Neural progenitor cell (in vitro differentiated cells): ENCODE measurements around the gene SHLD2. TPM values are rescaled to one million over a fixed set of nuclear protein-coding genes. Genes with fewer than 3 reads are reported as not detected.
"Not testable (repeated sequence)": the region's sequence is repeated elsewhere in the genome, so short reads cannot be mapped to it uniquely, and the experiment has no call there.

ENCODE experiments used
- DNase-seq: peaks from one replicate; pipeline ENCODE4 v3.0.0-alpha.2; 2016; ENCODE audit warnings: low spot score
- H2AFZ ChIP-seq: fragments of 200-600 bp; sonication (generic); replicated peaks from 2 replicates; pipeline ENCODE4 v1.6.1; 2016; ENCODE audit warnings: antibody characterized with exemption
- H3F3A ChIP-seq: fragments of 200-600 bp; sonication (generic); 2 replicates; pipeline ENCODE4 v1.6.1; 2016; ENCODE audit warnings: antibody characterized with exemption, low read depth
- H3K27ac ChIP-seq: fragments of 200-600 bp; sonication (generic); 2 replicates; pipeline ENCODE4 v1.5.1; 2016; ENCODE audit warnings: mild to moderate bottlenecking
- H3K27me3 ChIP-seq: fragments of 200-600 bp; sonication (generic); 2 replicates; pipeline ENCODE4 v1.6.1; 2016; ENCODE audit warnings: mild to moderate bottlenecking, moderate library complexity
- H3K36me3 ChIP-seq: fragments of 200-600 bp; sonication (generic); 2 replicates; pipeline ENCODE4 v1.5.1; 2016
- H3K4me1 ChIP-seq: fragments of 200-600 bp; sonication (generic); 2 replicates; pipeline ENCODE4 v1.6.1; 2016; ENCODE audit warnings: mixed run types
- H3K4me2 ChIP-seq: fragments of 200-600 bp; sonication (generic); 2 replicates; pipeline ENCODE4 v1.6.1; 2016
- H3K4me3 ChIP-seq: fragments of 200-600 bp; sonication (generic); 2 replicates; pipeline ENCODE4 v1.5.1; 2016
- H3K79me2 ChIP-seq: fragments of 200-600 bp; sonication (generic); 2 replicates; pipeline ENCODE4 v1.6.1; 2016; ENCODE audit warnings: low read depth
- H3K9ac ChIP-seq: fragments of 200-600 bp; sonication (generic); 2 replicates; pipeline ENCODE4 v1.6.1; 2016
- H3K9me3 ChIP-seq: fragments of 200-600 bp; sonication (generic); 2 replicates; pipeline ENCODE4 v1.5.1; 2016; ENCODE audit warnings: low read depth
- H4K20me1 ChIP-seq: fragments of 200-600 bp; sonication (generic); 2 replicates; pipeline ENCODE4 v1.6.1; 2016; ENCODE audit warnings: low read depth
- H3K27ac Mint-ChIP-seq: 3 replicates; pipeline ENCODE4 v1.8.0; 2021; ENCODE audit warnings: mixed read lengths
- H3K27me3 Mint-ChIP-seq: 2 replicates; pipeline ENCODE4 v1.8.0; 2022; ENCODE audit warnings: low read depth, mild to moderate bottlenecking, inconsistent platforms, moderate library complexity, mixed read lengths; ENCODE audit not compliant: insufficient read depth
- H3K36me3 Mint-ChIP-seq: 3 replicates; pipeline ENCODE4 v1.8.0; 2021; ENCODE audit warnings: mixed read lengths
- H3K4me1 Mint-ChIP-seq: 3 replicates; pipeline ENCODE4 v1.8.0; 2021; ENCODE audit warnings: mixed read lengths
- H3K4me3 Mint-ChIP-seq: 3 replicates; pipeline ENCODE4 v1.8.0; 2021; ENCODE audit warnings: mild to moderate bottlenecking, moderate library complexity, mixed read lengths
- H3K9me3 Mint-ChIP-seq: 3 replicates; pipeline ENCODE4 v1.8.0; 2020; ENCODE audit warnings: mixed read lengths
- CTCF ChIP-seq: fragments of 200-600 bp; sonication (generic); IDR thresholded peaks from 2 replicates; pipeline ENCODE4 v1.5.1; 2017; ENCODE audit warnings: antibody characterized with exemption, mild to moderate bottlenecking
- EZH2 ChIP-seq: fragments of 200-600 bp; sonication (generic); IDR thresholded peaks from 2 replicates; pipeline ENCODE4 v1.6.1; 2017; ENCODE audit warnings: antibody characterized with exemption, mild to moderate bottlenecking, moderate library complexity
- EZH2phosphoT487 ChIP-seq: fragments of 200-600 bp; sonication (generic); IDR thresholded peaks from 2 replicates; pipeline ENCODE4 v1.6.1; 2017; ENCODE audit warnings: antibody characterized with exemption
- total RNA-seq: library from RNA; depleted of rRNA; stranded (reverse); fragments of >200 nt; gene quantifications from 2 replicates; pipeline ENCODE4 v1.2.3, GENCODE V29; 2015; ENCODE audit warnings: low replicate concordance

Gene SHLD2
- total RNA-seq, 1 donor from 2014 or later: 40.8 TPM

DNA sequence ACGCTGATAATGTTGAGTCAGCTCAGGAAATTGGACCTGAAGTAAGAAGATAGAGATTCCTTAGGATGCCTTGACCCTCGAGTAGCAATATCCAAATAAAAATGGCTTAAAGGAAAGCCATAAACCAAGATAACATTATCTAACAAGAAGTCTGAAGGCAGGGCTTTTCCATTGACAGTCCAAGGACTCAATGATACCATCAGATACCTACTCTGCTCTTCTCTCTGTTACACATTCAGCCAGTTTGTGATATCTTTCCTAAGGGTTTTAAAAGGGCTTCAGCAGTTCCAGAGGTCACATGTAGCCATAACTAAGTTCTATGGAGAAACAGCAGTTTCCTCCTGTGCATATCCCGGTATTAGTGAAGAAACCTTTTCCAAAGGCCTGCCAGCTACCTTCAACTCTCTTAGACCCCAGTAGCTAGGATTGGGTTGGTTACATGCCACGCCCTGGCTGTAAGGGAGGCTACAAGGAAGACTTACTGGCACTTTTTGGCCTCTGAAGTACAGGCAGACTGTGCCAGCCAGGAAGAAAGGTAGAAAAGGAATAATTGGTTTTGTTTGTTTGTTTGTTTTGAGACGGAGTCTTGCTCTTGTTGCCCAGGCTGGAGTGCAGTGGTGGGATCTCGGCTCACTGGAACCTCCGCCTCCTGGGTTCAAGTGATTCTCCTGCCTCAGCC, 10.6 kb downstream of the SHLD2 start:
- TF ChIP-seq EZH2: no peak
- no peak for TF ChIP-seq EZH2phosphoT487
- no peak for TF ChIP-seq CTCF
- Histone ChIP-seq H3K4me2 (no peak overlapping the region), H3K9me3 (no peaks in the 10 kb centered on the region), H4K20me1 (peaks cover 3% of the 10 kb centered on the region), H3K9ac (no peak overlapping the region), H3K36me3 (peaks cover 6% of the 10 kb centered on the region), H3K27me3 (no peaks in the 10 kb centered on the region), H3K27ac (no peak overlapping the region), H3K4me1 (no peaks in the 10 kb centered on the region), H3F3A (no peaks in the 10 kb centered on the region), H3K4me3 (no peak overlapping the region), H2AFZ (no peak overlapping the region), H3K79me2 (peaks cover 13% of the 10 kb centered on the region)
- no peaks in the 10 kb centered on the region for H3K4me1 Mint-ChIP-seq
- H3K4me3 Mint-ChIP-seq: no peak overlapping the region
- H3K27ac Mint-ChIP-seq: no peak overlapping the region
- no peaks in the 10 kb centered on the region for H3K9me3 Mint-ChIP-seq
- H3K36me3 Mint-ChIP-seq: peaks cover 18% of the 10 kb centered on the region
- no peaks in the 10 kb centered on the region for H3K27me3 Mint-ChIP-seq
- no peak for DNase-seq

DNA sequence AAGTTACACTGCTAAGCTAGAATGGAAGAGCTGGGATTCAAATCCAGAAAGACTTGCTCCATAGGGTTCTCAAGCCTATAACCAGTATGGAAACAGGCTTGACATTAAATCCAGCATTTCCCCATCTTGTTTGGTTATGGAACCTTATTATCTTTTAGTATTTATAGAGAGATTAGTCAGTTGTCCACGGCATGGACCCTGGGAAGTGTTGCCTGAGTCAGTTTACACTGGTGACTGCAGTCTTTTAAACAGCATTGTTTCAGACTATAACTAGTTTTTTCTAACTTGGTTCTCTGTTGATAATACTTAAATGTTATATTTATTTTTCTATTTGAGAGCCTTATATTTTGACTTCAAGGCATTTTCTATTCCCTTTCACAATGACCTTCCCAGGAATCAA, 23.1 kb downstream of the SHLD2 start:
- not testable (repeated sequence) for H3K9ac ChIP-seq, H3K4me1 ChIP-seq, DNase-seq, H3K27ac Mint-ChIP-seq, H4K20me1 ChIP-seq, H2AFZ ChIP-seq, H3K9me3 Mint-ChIP-seq, H3K79me2 ChIP-seq, H3K4me3 Mint-ChIP-seq, H3K4me1 Mint-ChIP-seq, H3K27ac ChIP-seq, H3F3A ChIP-seq, H3K4me3 ChIP-seq, H3K36me3 Mint-ChIP-seq, H3K27me3 Mint-ChIP-seq, H3K4me2 ChIP-seq, H3K9me3 ChIP-seq, H3K36me3 ChIP-seq, H3K27me3 ChIP-seq

DNA sequence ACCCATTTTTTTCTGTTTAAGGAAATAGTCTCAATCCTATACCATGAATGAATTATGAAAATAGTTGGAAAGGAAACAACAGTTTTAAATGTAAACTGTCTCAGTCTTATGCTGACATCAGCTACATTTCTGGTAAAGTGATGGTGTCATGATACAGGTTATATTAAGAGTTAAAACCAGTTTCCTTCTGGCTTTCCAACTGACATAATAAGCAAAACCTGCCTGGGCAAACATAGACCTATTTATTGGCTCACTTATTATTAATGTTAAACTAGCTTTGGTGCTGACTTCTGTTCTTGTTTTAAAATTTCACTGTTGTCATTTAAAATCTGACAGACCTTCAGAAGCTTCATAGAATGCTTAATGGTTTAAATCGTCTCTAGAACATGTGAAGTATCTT, 24.0 kb downstream of the SHLD2 start:
- H3K9ac ChIP-seq, H3K36me3 Mint-ChIP-seq, H3K36me3 ChIP-seq, H3K4me2 ChIP-seq, H3F3A ChIP-seq, H3K4me1 ChIP-seq, H3K9me3 ChIP-seq, H3K27ac ChIP-seq, H3K4me3 Mint-ChIP-seq, H3K79me2 ChIP-seq, H3K4me1 Mint-ChIP-seq, H3K27me3 Mint-ChIP-seq, DNase-seq, H4K20me1 ChIP-seq, H3K9me3 Mint-ChIP-seq, H2AFZ ChIP-seq, H3K27me3 ChIP-seq, H3K4me3 ChIP-seq, H3K27ac Mint-ChIP-seq: not testable (repeated sequence)

DNA sequence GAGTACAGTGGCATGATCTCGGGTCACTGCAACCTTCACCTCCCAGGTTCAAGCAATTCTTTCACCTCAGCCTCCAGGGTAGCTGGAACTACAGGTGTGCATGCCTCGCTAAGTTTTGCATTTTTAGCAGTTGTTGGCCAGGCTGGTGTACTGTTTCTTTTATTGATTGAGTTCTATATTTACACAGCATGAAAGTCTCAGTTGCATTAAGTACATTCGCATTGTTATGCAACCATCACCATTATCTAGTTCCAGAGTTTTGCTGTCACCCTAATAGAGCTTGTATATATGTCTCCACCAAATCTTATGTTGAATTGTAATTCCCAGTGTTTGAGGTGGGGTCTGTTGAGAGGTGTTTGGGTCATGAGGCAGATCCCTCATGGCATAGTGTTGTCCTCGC, 28.3 kb downstream of the SHLD2 start:
- DNase-seq, H3K4me1 ChIP-seq, H3K9me3 ChIP-seq, H3K9ac ChIP-seq, H4K20me1 ChIP-seq, H3K36me3 Mint-ChIP-seq, H3F3A ChIP-seq, H3K27me3 Mint-ChIP-seq, H3K36me3 ChIP-seq, H3K4me3 ChIP-seq, H2AFZ ChIP-seq, H3K27ac ChIP-seq, H3K27ac Mint-ChIP-seq, H3K4me3 Mint-ChIP-seq, H3K4me1 Mint-ChIP-seq, H3K9me3 Mint-ChIP-seq, H3K79me2 ChIP-seq, H3K27me3 ChIP-seq, H3K4me2 ChIP-seq: not testable (repeated sequence)

DNA sequence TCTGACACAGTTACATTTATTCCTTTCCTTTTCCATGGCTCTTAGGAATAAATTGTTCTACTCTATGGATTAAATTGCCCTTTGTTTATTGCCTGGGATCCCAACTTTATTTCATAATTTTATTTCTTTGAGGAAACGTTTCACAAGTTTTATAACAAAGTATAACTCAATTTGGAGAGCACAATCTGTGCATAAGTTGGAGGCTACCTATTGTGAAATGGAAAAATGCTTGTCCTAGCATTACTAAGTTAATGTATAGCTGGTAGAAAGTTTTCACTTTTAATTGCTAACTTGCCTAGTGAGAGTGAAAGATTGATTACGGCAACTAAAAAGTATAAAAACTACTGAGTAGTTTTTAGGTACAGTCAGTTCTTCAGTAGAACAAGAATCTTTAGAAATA, 32.0 kb downstream of the SHLD2 start:
- H4K20me1 ChIP-seq, H3K27ac Mint-ChIP-seq, H3K4me3 ChIP-seq, H3K36me3 Mint-ChIP-seq, DNase-seq, H3K4me1 ChIP-seq, H3K27me3 Mint-ChIP-seq, H3F3A ChIP-seq, H3K36me3 ChIP-seq, H3K27me3 ChIP-seq, H3K4me1 Mint-ChIP-seq, H3K9me3 ChIP-seq, H3K27ac ChIP-seq, H3K4me3 Mint-ChIP-seq, H3K9ac ChIP-seq, H3K9me3 Mint-ChIP-seq, H3K79me2 ChIP-seq, H2AFZ ChIP-seq, H3K4me2 ChIP-seq: not testable (repeated sequence)

- not testable (repeated sequence) for H3K27me3 ChIP-seq, H3K27me3 Mint-ChIP-seq, H3K4me3 Mint-ChIP-seq, H3K36me3 ChIP-seq, H3K9me3 ChIP-seq, H3K9ac ChIP-seq, H3K9me3 Mint-ChIP-seq, H4K20me1 ChIP-seq, DNase-seq, H3K27ac ChIP-seq, H3K36me3 Mint-ChIP-seq, H3K4me1 Mint-ChIP-seq, H2AFZ ChIP-seq, H3K79me2 ChIP-seq, H3F3A ChIP-seq, H3K4me2 ChIP-seq, H3K27ac Mint-ChIP-seq, H3K4me3 ChIP-seq, H3K4me1 ChIP-seq
These were observed 32.7 kb downstream of the SHLD2 start for GRCh38 chr10:87127607-87128156.

DNA sequence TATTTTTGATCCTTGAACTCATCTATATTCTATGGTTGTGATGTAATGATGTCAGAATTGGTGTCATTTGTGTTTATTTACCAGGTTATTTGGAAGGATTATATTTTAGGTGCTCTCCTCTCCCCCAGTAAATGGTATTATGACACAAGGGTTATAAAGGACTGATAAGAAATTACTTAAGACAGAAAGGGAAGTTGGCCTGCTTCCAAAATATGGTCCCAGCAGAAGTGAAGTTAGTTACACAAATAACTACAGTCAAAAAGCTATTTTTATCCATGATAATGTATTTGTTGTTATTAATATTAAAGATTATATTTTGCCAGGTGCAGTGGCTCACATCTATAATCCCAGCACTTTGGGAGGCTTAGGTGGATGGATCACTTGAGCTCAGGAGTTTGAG, 37.2 kb downstream of the SHLD2 start:
- H4K20me1 ChIP-seq, H3K4me1 ChIP-seq, H3K9me3 ChIP-seq, H2AFZ ChIP-seq, H3K27ac Mint-ChIP-seq, H3K36me3 ChIP-seq, H3F3A ChIP-seq, H3K27me3 Mint-ChIP-seq, H3K27me3 ChIP-seq, H3K4me2 ChIP-seq, H3K79me2 ChIP-seq, H3K9me3 Mint-ChIP-seq, H3K4me3 ChIP-seq, H3K9ac ChIP-seq, H3K4me1 Mint-ChIP-seq, H3K27ac ChIP-seq, DNase-seq, H3K4me3 Mint-ChIP-seq: not testable (repeated sequence)
- H3K36me3 Mint-ChIP-seq: peaks cover 13% of the 10 kb centered on the region
